WERI-Rb-1 (cell line): Measurements from ENCODE around the gene AAK1.

ENCODE experiments used
- DNase-seq: peaks from one replicate; pipeline ENCODE4 v3.0.0-alpha.2; 2020
- H3K27ac ChIP-seq: fragments of 250-450 bp; sonication (Bioruptor Pico); 2 replicates; pipeline ENCODE4 v1.5.1; 2020; ENCODE audit warnings: mild to moderate bottlenecking, moderate library complexity
- H3K27me3 ChIP-seq: fragments of 250-450 bp; sonication (Bioruptor Pico); 2 replicates; pipeline ENCODE4 v1.5.1; 2021; ENCODE audit warnings: mild to moderate bottlenecking, low read depth, moderate library complexity; ENCODE audit not compliant: insufficient read depth, severe bottlenecking
- H3K36me3 ChIP-seq: fragments of 250-450 bp; sonication (Bioruptor Pico); 2 replicates; pipeline ENCODE4 v1.5.1; 2020; ENCODE audit warnings: mild to moderate bottlenecking, moderate library complexity
- H3K4me3 ChIP-seq: 2 replicates; pipeline ENCODE4 v1.5.1; 2011; ENCODE audit warnings: low read depth, mild to moderate bottlenecking, control low read depth, low read length
- H3K9me3 ChIP-seq: fragments of 250-450 bp; sonication (Bioruptor Pico); 2 replicates; pipeline ENCODE4 v1.5.1; 2021; ENCODE audit warnings: mild to moderate bottlenecking, moderate library complexity; ENCODE audit not compliant: severe bottlenecking
- CTCF ChIP-seq: IDR thresholded peaks from 2 replicates; pipeline ENCODE4 v1.5.1; 2011; ENCODE audit warnings: low read depth, mild to moderate bottlenecking, control low read depth, inconsistent platforms, low read length

The AAK1 gene

GRCh38 chr2:69601179-69601612 lies 42.3 kb downstream of the AAK1 start:
- Histone ChIP-seq H3K36me3 (no peaks in the 10 kb centered on the region), H3K27ac (no peak overlapping the region), H3K4me3 (no peak overlapping the region), H3K27me3 (no peaks in the 10 kb centered on the region), H3K9me3 (no peaks in the 10 kb centered on the region)
- TF ChIP-seq CTCF = no peak
- DNase-seq = no peak

GRCh38 chr2:69600425-69600824 lies 43.1 kb downstream of the AAK1 start:
- Histone ChIP-seq H3K9me3 (no peaks in the 10 kb centered on the region), H3K36me3 (no peaks in the 10 kb centered on the region), H3K27ac (no peak overlapping the region), H3K4me3 (no peak overlapping the region), H3K27me3 (no peaks in the 10 kb centered on the region)
- TF ChIP-seq CTCF = no peak
- no peak for DNase-seq

GRCh38 chr2:69597843-69598610 lies 45.5 kb downstream of the AAK1 start:
- TF ChIP-seq CTCF = no peak
- no peaks in the 10 kb centered on the region for H3K27me3 ChIP-seq
- DNase-seq = no peak
- H3K27ac ChIP-seq = no peak overlapping the region
- H3K9me3 ChIP-seq = no peaks in the 10 kb centered on the region
- no peak overlapping the region for H3K4me3 ChIP-seq
- no peaks in the 10 kb centered on the region for H3K36me3 ChIP-seq

GRCh38 chr2:69597105-69597504 lies 46.4 kb downstream of the AAK1 start:
- DNase-seq = no peak
- no peak for TF ChIP-seq CTCF
- Histone ChIP-seq H3K9me3 (no peaks in the 10 kb centered on the region), H3K4me3 (no peak overlapping the region), H3K27me3 (no peaks in the 10 kb centered on the region), H3K27ac (no peak overlapping the region), H3K36me3 (no peaks in the 10 kb centered on the region)

- no peak overlapping the region for H3K4me3 ChIP-seq
- no peak overlapping the region for H3K27ac ChIP-seq
- no peaks in the 10 kb centered on the region for H3K27me3 ChIP-seq
- no peak for TF ChIP-seq CTCF
- no peaks in the 10 kb centered on the region for H3K9me3 ChIP-seq
- H3K36me3 ChIP-seq = no peaks in the 10 kb centered on the region
- no peak for DNase-seq
Observed at GRCh38 chr2:69594341-69594740, 49.2 kb downstream of the AAK1 start.

- Histone ChIP-seq H3K27ac (no peak overlapping the region), H3K4me3 (no peak overlapping the region), H3K9me3 (no peaks in the 10 kb centered on the region), H3K36me3 (no peaks in the 10 kb centered on the region), H3K27me3 (no peaks in the 10 kb centered on the region)
- DNase-seq = no peak
- TF ChIP-seq CTCF = no peak
Observed at GRCh38 chr2:69592511-69592910, 51.0 kb downstream of the AAK1 start.
